Stimulated activated naive B cell treated with anti-CD40 and anti-IgM and Interleukin-4, amounts not matched to agents 10 μg/mL and 1 μg/mL and 100 μg/mL, for 72 hours (primary cell): ENCODE results near the gene NID2.

ENCODE experiments used
- ATAC-seq, 2 donors: fragments of 150-1000 bp; cut with Tn5 transposase; replicated peaks; 2 replicates each; pipeline ENCODE4 v1.10.0; 2021; ENCODE audit warnings: moderate library complexity in 1 of 2
- DNase-seq: peaks from one replicate; pipeline ENCODE4 v3.0.0; 2021
- H3K27ac Mint-ChIP-seq: one replicate; pipeline ENCODE4 v1.8.0; 2022; ENCODE audit warnings: mild to moderate bottlenecking, mixed read lengths
- H3K27me3 Mint-ChIP-seq, 2 donors: one replicate each; pipeline ENCODE4 v1.8.0; 2022; ENCODE audit warnings: mixed read lengths in 2 of 2
- H3K36me3 Mint-ChIP-seq, 2 donors: one replicate each; pipeline ENCODE4 v1.8.0; 2022; ENCODE audit warnings: mixed read lengths in 2 of 2, mild to moderate bottlenecking in 1 of 2
- H3K4me1 Mint-ChIP-seq, 2 donors: one replicate each; pipeline ENCODE4 v1.8.0; 2022; ENCODE audit warnings: mixed read lengths in 2 of 2, mild to moderate bottlenecking in 1 of 2
- H3K4me3 Mint-ChIP-seq, 2 donors: one replicate each; pipeline ENCODE4 v1.8.0; 2022; ENCODE audit warnings: mild to moderate bottlenecking in 2 of 2, mixed read lengths in 2 of 2, moderate library complexity in 1 of 2
- H3K9me3 Mint-ChIP-seq, 2 donors: one replicate each; pipeline ENCODE4 v1.8.0; 2022; ENCODE audit warnings: mixed read lengths in 2 of 2, mild to moderate bottlenecking in 1 of 2

NID2 gene

GRCh38 chr14:52018252-52018651 lies 50.6 kb downstream of the NID2 start:
- Mint-ChIP-seq H3K36me3 (peaks cover 3% of the 10 kb centered on the region in 2 donors), H3K27ac (no peak overlapping the region), H3K27me3 (peaks cover 0 to 23% of the 10 kb centered on the region in 2 donors), H3K4me1 (peaks cover 24 to 38% of the 10 kb centered on the region in 2 donors), H3K9me3 (peaks cover 0 to 1% of the 10 kb centered on the region in 2 donors), H3K4me3 (no peak overlapping the region)
- no peak for DNase-seq
- ATAC-seq, result no peak

- Mint-ChIP-seq H3K4me1 (peaks cover 10 to 14% of the 10 kb centered on the region in 2 donors), H3K36me3 (peaks cover 14 to 19% of the 10 kb centered on the region in 2 donors), H3K4me3 (no peak overlapping the region), H3K27ac (no peak overlapping the region), H3K27me3 (peaks cover 0 to 23% of the 10 kb centered on the region in 2 donors), H3K9me3 (no peaks in the 10 kb centered on the region)
- no peak for DNase-seq
- ATAC-seq, result no peak
These were observed 53.3 kb downstream of the NID2 start for GRCh38 chr14:52015411-52016030.

- Mint-ChIP-seq H3K27me3 (peaks cover 0 to 17% of the 10 kb centered on the region in 2 donors), H3K9me3 (no peaks in the 10 kb centered on the region), H3K36me3 (peaks cover 16 to 21% of the 10 kb centered on the region in 2 donors), H3K4me1 (peaks cover 5 to 7% of the 10 kb centered on the region in 2 donors), H3K27ac (no peak overlapping the region), H3K4me3 (no peak overlapping the region)
- no peak for ATAC-seq
- DNase-seq, result no peak
These were observed 54.1 kb downstream of the NID2 start for GRCh38 chr14:52014601-52015267.

DNA sequence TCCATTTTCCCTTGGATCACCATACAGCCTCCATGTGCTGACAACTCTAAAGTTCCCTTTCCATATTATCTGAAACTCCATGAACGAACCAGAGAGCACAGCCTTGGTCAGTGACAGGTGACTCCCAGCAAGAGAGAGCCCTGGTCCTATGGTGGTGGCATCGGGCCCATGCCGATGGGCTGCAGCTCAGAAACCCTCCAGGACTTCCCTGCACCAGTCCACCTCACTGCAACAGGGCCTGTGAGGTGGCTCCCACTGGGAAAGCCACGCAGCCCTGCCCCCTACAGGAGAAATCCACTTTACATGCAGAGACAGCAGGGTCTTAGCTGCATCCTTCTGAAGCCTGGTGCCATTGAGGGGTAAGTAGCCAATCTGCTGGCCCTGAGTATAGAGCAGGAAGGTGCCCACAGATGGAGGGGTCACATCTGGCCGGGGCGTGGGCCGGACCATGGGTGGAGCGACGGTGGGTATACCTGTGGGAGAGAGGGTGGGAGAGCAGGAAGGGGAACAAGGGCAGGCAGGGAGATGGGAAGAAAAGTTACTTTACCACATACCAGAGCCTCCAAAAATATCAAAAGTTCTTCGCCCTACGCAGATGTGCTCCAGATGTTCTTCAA lies 54.8 kb downstream of the NID2 start:
- peaks cover 3 to 7% of the 10 kb centered on the region in 2 donors for H3K4me1 Mint-ChIP-seq
- H3K9me3 Mint-ChIP-seq, result no peaks in the 10 kb centered on the region
- H3K27ac Mint-ChIP-seq, result peak overlapping the region; percentile 20
- H3K36me3 Mint-ChIP-seq, result peaks cover 16 to 27% of the 10 kb centered on the region in 2 donors
- ATAC-seq, result peak; percentile 34 to 38
- peaks cover 0 to 15% of the 10 kb centered on the region in 2 donors for H3K27me3 Mint-ChIP-seq
- no peak overlapping the region for H3K4me3 Mint-ChIP-seq
- DNase-seq, result no peak

DNA sequence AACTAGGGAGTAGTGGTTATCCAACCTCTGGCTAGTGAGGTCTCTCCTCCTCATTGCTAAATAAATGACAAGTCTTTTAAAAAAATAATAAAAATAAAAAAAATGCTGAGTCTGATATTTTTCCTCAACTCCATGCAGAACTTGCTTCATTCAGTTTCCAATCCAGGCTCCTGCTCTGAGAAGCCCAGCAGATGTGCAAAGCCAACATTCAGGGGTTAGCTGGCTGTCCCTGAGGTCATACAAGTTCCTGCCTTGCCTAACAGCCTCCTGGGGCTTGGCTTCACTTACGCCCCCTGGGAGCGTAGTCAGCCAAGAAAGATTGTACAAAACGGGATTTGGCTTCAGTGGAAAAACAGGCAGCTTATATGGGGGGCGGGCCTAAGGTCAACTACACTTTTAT lies 56.2 kb downstream of the NID2 start:
- no peaks in the 10 kb centered on the region for H3K9me3 Mint-ChIP-seq
- no peak overlapping the region for H3K4me3 Mint-ChIP-seq
- H3K36me3 Mint-ChIP-seq, result peaks cover 24 to 38% of the 10 kb centered on the region in 2 donors
- DNase-seq, result no peak
- H3K27me3 Mint-ChIP-seq, result peaks cover 0 to 11% of the 10 kb centered on the region in 2 donors
- H3K27ac Mint-ChIP-seq, result no peak overlapping the region
- H3K4me1 Mint-ChIP-seq, result peaks cover 3 to 7% of the 10 kb centered on the region in 2 donors
- no peak for ATAC-seq

- no peak for ATAC-seq
- no peak for DNase-seq
- Mint-ChIP-seq H3K27ac (no peak overlapping the region), H3K4me3 (no peak overlapping the region), H3K36me3 (peaks cover 26 to 42% of the 10 kb centered on the region in 2 donors), H3K4me1 (peaks cover 3 to 7% of the 10 kb centered on the region in 2 donors), H3K9me3 (no peaks in the 10 kb centered on the region), H3K27me3 (peaks cover 0 to 3% of the 10 kb centered on the region in 2 donors)
These were observed 57.3 kb downstream of the NID2 start for GRCh38 chr14:52011523-52011922.

- Mint-ChIP-seq H3K4me1 (peaks cover 3 to 7% of the 10 kb centered on the region in 2 donors), H3K4me3 (no peak overlapping the region), H3K27ac (peak overlapping the region; percentile 7), H3K27me3 (no peaks in the 10 kb centered on the region), H3K9me3 (no peaks in the 10 kb centered on the region), H3K36me3 (peaks cover 34 to 51% of the 10 kb centered on the region in 2 donors)
- no peak for DNase-seq
- no peak for ATAC-seq
These were observed 58.6 kb downstream of the NID2 start for GRCh38 chr14:52010173-52010693.

DNA sequence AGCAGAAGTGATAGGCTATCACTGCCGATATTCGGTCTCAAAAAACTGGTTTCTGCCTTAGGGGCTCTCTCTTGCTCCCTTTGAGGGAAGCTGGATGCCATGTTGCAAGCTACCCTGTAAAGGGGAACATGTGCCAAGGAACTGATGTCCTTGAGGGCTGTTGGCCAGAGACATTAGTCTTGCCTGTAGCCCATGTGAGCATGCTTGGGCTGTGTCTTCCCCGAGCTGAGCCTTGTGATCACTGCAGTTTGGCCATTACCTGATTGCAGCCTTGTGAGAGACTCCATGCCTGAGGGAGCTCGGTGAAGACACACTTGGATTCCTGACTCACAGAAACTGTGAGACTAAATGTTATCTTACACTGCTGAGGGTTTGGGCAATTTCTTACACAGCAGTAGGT lies 60.7 kb downstream of the NID2 start:
- H3K27me3 Mint-ChIP-seq, result no peaks in the 10 kb centered on the region
- DNase-seq (no peak), ATAC-seq (no peak)
- H3K36me3 Mint-ChIP-seq, result peaks cover 41 to 56% of the 10 kb centered on the region in 2 donors
- no peak overlapping the region for H3K4me3 Mint-ChIP-seq
- no peaks in the 10 kb centered on the region for H3K9me3 Mint-ChIP-seq
- H3K4me1 Mint-ChIP-seq, result no peaks in the 10 kb centered on the region
- no peak overlapping the region for H3K27ac Mint-ChIP-seq

- Mint-ChIP-seq H3K27ac (no peak overlapping the region), H3K27me3 (no peaks in the 10 kb centered on the region), H3K36me3 (peaks cover 41 to 56% of the 10 kb centered on the region in 2 donors), H3K9me3 (no peaks in the 10 kb centered on the region), H3K4me3 (no peak overlapping the region), H3K4me1 (no peaks in the 10 kb centered on the region)
- no peak for DNase-seq
- ATAC-seq, result no peak
These were observed 61.2 kb downstream of the NID2 start for GRCh38 chr14:52007637-52008036.

DNA sequence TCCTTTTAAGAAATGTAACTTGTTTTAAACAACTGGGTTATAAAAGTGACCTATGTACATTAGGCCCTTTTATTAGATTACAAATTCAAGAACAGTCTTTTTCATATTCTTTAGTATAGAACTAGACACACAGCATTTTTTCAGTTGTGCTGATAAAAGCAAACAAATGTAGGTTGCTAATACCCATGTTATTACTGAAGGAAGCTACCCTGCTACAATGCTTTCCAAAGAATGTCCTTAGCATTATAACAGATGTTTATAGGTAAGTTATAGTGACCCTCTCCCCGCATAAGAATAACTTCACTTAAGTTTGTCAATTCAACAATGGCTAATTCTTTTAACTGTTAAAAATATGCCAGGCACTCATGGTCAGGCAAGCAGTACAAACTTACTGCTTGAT lies 61.6 kb downstream of the NID2 start:
- Mint-ChIP-seq H3K36me3 (peaks cover 41 to 55% of the 10 kb centered on the region in 2 donors), H3K4me1 (no peaks in the 10 kb centered on the region), H3K4me3 (no peak overlapping the region), H3K27ac (no peak overlapping the region), H3K27me3 (no peaks in the 10 kb centered on the region), H3K9me3 (no peaks in the 10 kb centered on the region)
- DNase-seq (no peak), ATAC-seq (no peak)

GRCh38 chr14:52006361-52006760 lies 62.5 kb downstream of the NID2 start:
- Mint-ChIP-seq H3K9me3 (no peaks in the 10 kb centered on the region), H3K4me1 (no peaks in the 10 kb centered on the region), H3K27ac (no peak overlapping the region), H3K36me3 (peaks cover 37 to 51% of the 10 kb centered on the region in 2 donors), H3K27me3 (no peaks in the 10 kb centered on the region), H3K4me3 (no peak overlapping the region)
- DNase-seq (no peak), ATAC-seq (no peak)

DNA sequence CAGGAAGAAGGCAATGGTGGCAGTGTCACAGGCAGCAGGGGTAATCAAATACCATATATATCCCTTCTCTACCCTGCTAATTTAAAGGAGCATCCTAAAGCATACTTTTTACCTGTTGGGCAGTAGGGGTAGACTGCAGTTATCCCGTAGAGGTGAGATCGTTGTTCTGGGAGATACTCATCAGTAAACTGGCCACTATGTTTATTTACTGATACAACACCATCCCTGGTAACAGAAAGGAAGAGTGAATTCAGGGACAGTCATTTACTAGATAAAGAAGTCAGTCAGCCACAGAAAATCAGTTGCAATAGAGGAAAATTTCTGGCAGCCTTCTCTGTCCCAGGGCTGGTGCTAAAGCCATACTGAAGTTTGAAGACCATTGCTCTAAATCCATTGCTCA lies 63.2 kb downstream of the NID2 start:
- no peaks in the 10 kb centered on the region for H3K9me3 Mint-ChIP-seq
- no peaks in the 10 kb centered on the region for H3K27me3 Mint-ChIP-seq
- H3K4me3 Mint-ChIP-seq, result no peak overlapping the region
- peaks cover 30 to 45% of the 10 kb centered on the region in 2 donors for H3K36me3 Mint-ChIP-seq
- no peaks in the 10 kb centered on the region for H3K4me1 Mint-ChIP-seq
- no peak for DNase-seq
- H3K27ac Mint-ChIP-seq, result no peak overlapping the region
- ATAC-seq, result no peak

- Mint-ChIP-seq H3K4me1 (no peaks in the 10 kb centered on the region), H3K36me3 (peaks cover 29 to 42% of the 10 kb centered on the region in 2 donors), H3K27me3 (no peaks in the 10 kb centered on the region), H3K9me3 (no peaks in the 10 kb centered on the region), H3K27ac (no peak overlapping the region), H3K4me3 (no peak overlapping the region)
- ATAC-seq (no peak), DNase-seq (no peak)
These were observed 65.5 kb downstream of the NID2 start for GRCh38 chr14:52003324-52003723.

DNA sequence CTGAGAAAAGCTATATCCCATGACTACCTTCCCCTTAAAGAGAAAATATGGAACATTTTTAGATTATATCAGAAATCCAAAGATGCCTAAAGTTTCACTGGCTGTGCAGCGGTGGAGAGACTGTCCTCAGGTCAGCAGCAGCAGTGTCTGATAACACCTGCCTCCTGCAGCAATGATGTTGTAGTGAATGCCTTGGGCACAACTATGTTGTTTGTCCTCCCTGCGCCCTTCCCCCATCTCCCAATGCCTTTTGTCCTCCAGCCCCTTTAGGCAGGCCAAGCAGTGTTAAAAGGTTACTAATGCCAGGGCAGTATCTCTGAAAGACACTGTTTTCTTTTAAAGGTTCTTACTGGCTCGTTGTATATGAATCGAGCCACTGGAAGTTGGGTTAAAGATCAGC lies 66.3 kb downstream of the NID2 start:
- Mint-ChIP-seq H3K4me1 (no peaks in the 10 kb centered on the region), H3K36me3 (peaks cover 23 to 36% of the 10 kb centered on the region in 2 donors), H3K9me3 (no peaks in the 10 kb centered on the region), H3K27me3 (no peaks in the 10 kb centered on the region), H3K27ac (peak overlapping the region; percentile 9), H3K4me3 (no peak overlapping the region)
- ATAC-seq (no peak), DNase-seq (no peak)
